ENCODE measurements around the gene PCDH9.

The PCDH9 gene

DNA sequence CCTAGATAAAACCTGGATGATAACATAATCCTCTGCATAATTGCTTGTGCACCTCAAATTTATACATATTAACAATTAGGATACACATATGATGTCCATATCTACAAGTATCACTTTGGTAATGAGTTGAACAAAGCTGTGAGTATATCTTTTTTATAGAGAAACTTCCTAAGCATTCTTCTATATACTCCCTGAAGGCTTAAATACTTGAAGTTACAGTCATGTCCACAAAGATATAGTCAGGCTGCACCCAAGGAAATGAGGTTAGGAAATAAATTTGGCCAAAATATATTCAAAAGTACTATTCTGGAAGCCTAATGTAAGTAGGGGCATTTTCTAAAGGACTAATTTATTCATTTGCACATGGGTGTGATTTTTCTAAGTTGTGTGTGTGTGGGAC is 761.5 kb downstream of the PCDH9 start:
- Histone ChIP-seq H2BK120ac (ENCODE audit: low read depth, low read length) (no peak overlapping the region), H3K18ac (ENCODE audit: low read depth in 1 of 2, low read length in 2 of 2) (no peak overlapping the region), H3K4ac (ENCODE audit: low read depth in 1 of 2, low read length in 2 of 2) (no peak overlapping the region), H2AK5ac (ENCODE audit: low read length, severe bottlenecking) (no peak overlapping the region), H3K4me3 (ENCODE audit: insufficient read depth in 1 of 2, low read depth in 1 of 2, low read length in 2 of 2) (no peak overlapping the region), H3K14ac (ENCODE audit: low read length in 2 of 2) (no peak overlapping the region), H2BK15ac (ENCODE audit: low read depth, poor library complexity, severe bottlenecking) (no peak overlapping the region), H2BK5ac (ENCODE audit: low read depth, low read length, poor library complexity, severe bottlenecking) (no peak overlapping the region), H3K9me3 (ENCODE audit: control insufficient read depth, low read length) (no peaks in the 10 kb centered on the region), H3K4me2 (ENCODE audit: low read length, poor library complexity, severe bottlenecking) (no peak overlapping the region), H3K23ac (ENCODE audit: low read length in 2 of 2) (no peak overlapping the region), H2AFZ (ENCODE audit: low read depth, low read length) (no peak overlapping the region), H3K36me3 (ENCODE audit: control insufficient read depth in 1 of 2, insufficient read depth in 2 of 2, low read depth in 1 of 2, low read length in 2 of 2) (no peaks in the 10 kb centered on the region), H2BK12ac (ENCODE audit: low read length in 2 of 2) (no peak overlapping the region), H4K8ac (ENCODE audit: low read length) (no peak overlapping the region), H3K27ac (ENCODE audit: low read length, poor library complexity, severe bottlenecking) (no peak overlapping the region), H3K4me1 (ENCODE audit: control insufficient read depth, insufficient read depth, low read depth, low read length) (no peaks in the 10 kb centered on the region), H3K27me3 (ENCODE audit: control insufficient read depth in 1 of 2, insufficient read depth in 1 of 2, low read length in 2 of 2) (no peaks in the 10 kb centered on the region), H3K9ac (ENCODE audit: low read length) (no peak overlapping the region), H3K79me1 (replicated peaks; ENCODE audit: low read length, poor library complexity, severe bottlenecking) (no peaks in the 10 kb centered on the region), H4K91ac (ENCODE audit: low read length) (no peak overlapping the region)
- no peak for DNase-seq

DNA sequence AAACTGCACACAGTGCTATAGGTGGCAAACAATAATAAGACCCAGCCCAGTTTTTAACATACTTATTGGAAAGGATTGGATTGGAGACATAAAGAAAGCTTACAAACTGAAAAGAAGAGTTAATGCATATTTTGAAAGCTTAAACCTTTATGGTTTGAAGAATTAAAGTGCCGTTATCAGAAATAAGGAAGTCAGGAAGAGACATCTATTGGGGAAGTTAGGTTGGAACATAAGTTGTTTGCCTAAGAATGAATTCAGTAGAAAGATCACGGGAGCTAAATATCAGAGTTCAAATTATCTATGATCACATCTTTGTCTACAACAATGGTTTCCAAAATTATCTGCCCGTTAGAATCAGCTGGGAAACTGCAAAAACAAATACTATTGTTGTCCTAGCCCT is 767.9 kb downstream of the PCDH9 start:
- H2BK15ac ChIP-seq (ENCODE audit: low read depth, poor library complexity, severe bottlenecking), result no peak overlapping the region
- no peaks in the 10 kb centered on the region for H3K36me3 ChIP-seq (ENCODE audit: control insufficient read depth in 1 of 2, insufficient read depth in 2 of 2, low read depth in 1 of 2, low read length in 2 of 2)
- H3K9ac ChIP-seq (ENCODE audit: low read length), result no peak overlapping the region
- no peak overlapping the region for H2AFZ ChIP-seq (ENCODE audit: low read depth, low read length)
- H3K9me3 ChIP-seq (ENCODE audit: control insufficient read depth, low read length), result no peaks in the 10 kb centered on the region
- no peak overlapping the region for H2BK120ac ChIP-seq (ENCODE audit: low read depth, low read length)
- H4K91ac ChIP-seq (ENCODE audit: low read length), result no peak overlapping the region
- DNase-seq, result no peak
- no peak overlapping the region for H3K23ac ChIP-seq (ENCODE audit: low read length in 2 of 2)
- no peak overlapping the region for H3K4ac ChIP-seq (ENCODE audit: low read depth in 1 of 2, low read length in 2 of 2)
- no peak overlapping the region for H2BK12ac ChIP-seq (ENCODE audit: low read length in 2 of 2)
- no peak overlapping the region for H3K27ac ChIP-seq (ENCODE audit: low read length, poor library complexity, severe bottlenecking)
- H4K8ac ChIP-seq (ENCODE audit: low read length), result no peak overlapping the region
- no peaks in the 10 kb centered on the region for H3K4me1 ChIP-seq (ENCODE audit: control insufficient read depth, insufficient read depth, low read depth, low read length)
- H3K27me3 ChIP-seq (ENCODE audit: control insufficient read depth in 1 of 2, insufficient read depth in 1 of 2, low read length in 2 of 2), result no peaks in the 10 kb centered on the region
- H3K4me2 ChIP-seq (ENCODE audit: low read length, poor library complexity, severe bottlenecking), result no peak overlapping the region
- no peak overlapping the region for H3K14ac ChIP-seq (ENCODE audit: low read length in 2 of 2)
- H2AK5ac ChIP-seq (ENCODE audit: low read length, severe bottlenecking), result no peak overlapping the region
- H3K4me3 ChIP-seq (ENCODE audit: insufficient read depth in 1 of 2, low read depth in 1 of 2, low read length in 2 of 2), result no peak overlapping the region
- WGBS, result 97% methylated on average over 2 of the region's 3 CpGs
- H3K18ac ChIP-seq (ENCODE audit: low read depth in 1 of 2, low read length in 2 of 2), result no peak overlapping the region
- no peak overlapping the region for H2BK5ac ChIP-seq (ENCODE audit: low read depth, low read length, poor library complexity, severe bottlenecking)
- no peaks in the 10 kb centered on the region for H3K79me1 ChIP-seq (replicated peaks; ENCODE audit: low read length, poor library complexity, severe bottlenecking)

DNA sequence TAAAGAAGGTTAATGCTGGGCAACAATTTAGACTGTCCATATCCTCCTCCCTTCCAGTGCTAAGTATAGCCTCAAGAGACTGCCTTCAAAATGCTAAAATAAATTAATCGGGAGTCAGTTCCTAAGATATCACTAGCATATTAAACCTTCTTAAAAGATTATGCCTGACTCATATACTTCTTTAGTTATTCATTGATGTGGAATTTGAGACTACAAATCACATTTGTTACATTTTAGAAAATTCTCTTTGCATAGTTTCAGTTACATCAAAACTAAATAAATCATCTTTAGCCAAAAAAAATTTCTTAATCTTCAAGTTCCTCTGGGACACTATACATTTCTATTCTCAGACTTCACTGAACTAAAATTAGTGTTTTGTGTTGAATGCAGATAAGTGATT is 769.1 kb downstream of the PCDH9 start:
- no peak for DNase-seq
- Histone ChIP-seq H2BK5ac (ENCODE audit: low read depth, low read length, poor library complexity, severe bottlenecking) (no peak overlapping the region), H3K4me3 (ENCODE audit: insufficient read depth in 1 of 2, low read depth in 1 of 2, low read length in 2 of 2) (no peak overlapping the region), H3K79me1 (replicated peaks; ENCODE audit: low read length, poor library complexity, severe bottlenecking) (no peaks in the 10 kb centered on the region), H3K36me3 (ENCODE audit: control insufficient read depth in 1 of 2, insufficient read depth in 2 of 2, low read depth in 1 of 2, low read length in 2 of 2) (no peaks in the 10 kb centered on the region), H3K18ac (ENCODE audit: low read depth in 1 of 2, low read length in 2 of 2) (no peak overlapping the region), H3K4ac (ENCODE audit: low read depth in 1 of 2, low read length in 2 of 2) (no peak overlapping the region), H2AK5ac (ENCODE audit: low read length, severe bottlenecking) (no peak overlapping the region), H2BK15ac (ENCODE audit: low read depth, poor library complexity, severe bottlenecking) (no peak overlapping the region), H3K14ac (ENCODE audit: low read length in 2 of 2) (no peak overlapping the region), H3K9me3 (ENCODE audit: control insufficient read depth, low read length) (no peaks in the 10 kb centered on the region), H4K8ac (ENCODE audit: low read length) (no peak overlapping the region), H2BK12ac (ENCODE audit: low read length in 2 of 2) (no peak overlapping the region), H3K27me3 (ENCODE audit: control insufficient read depth in 1 of 2, insufficient read depth in 1 of 2, low read length in 2 of 2) (no peaks in the 10 kb centered on the region), H2AFZ (ENCODE audit: low read depth, low read length) (no peak overlapping the region), H3K4me1 (ENCODE audit: control insufficient read depth, insufficient read depth, low read depth, low read length) (no peaks in the 10 kb centered on the region), H3K27ac (ENCODE audit: low read length, poor library complexity, severe bottlenecking) (no peak overlapping the region), H4K91ac (ENCODE audit: low read length) (no peak overlapping the region), H3K9ac (ENCODE audit: low read length) (no peak overlapping the region), H3K23ac (ENCODE audit: low read length in 2 of 2) (no peak overlapping the region), H3K4me2 (ENCODE audit: low read length, poor library complexity, severe bottlenecking) (no peak overlapping the region), H2BK120ac (ENCODE audit: low read depth, low read length) (no peak overlapping the region)
- no CpG with 5 or more reads among the region's 1 CpG for WGBS

DNA sequence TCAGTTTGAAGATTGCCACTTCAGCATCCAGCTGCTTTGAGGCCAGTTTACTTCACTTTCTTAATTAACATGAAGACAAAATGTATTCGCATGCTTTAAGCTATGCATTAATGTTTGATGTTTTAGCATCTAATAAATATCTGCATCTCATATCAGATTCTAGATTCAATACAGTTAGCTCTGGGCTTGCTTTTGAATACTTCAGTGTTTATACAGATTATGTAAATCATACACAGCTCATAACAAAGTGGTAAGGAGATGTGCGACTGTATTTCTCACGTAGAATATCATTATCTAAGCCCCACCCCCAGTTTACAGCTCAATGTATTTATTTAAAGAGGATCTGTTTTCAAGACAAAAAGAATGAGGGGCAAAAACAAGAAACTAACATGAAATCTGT is 770.5 kb downstream of the PCDH9 start:
- no CpG with 5 or more reads among the region's 3 CpGs for WGBS
- no peak overlapping the region for H4K91ac ChIP-seq (ENCODE audit: low read length)
- no peak overlapping the region for H2AFZ ChIP-seq (ENCODE audit: low read depth, low read length)

More for the DNA sequence above, 770.5 kb downstream of the PCDH9 start:
- H3K79me1 ChIP-seq (replicated peaks; ENCODE audit: low read length, poor library complexity, severe bottlenecking), result no peaks in the 10 kb centered on the region
- no peak overlapping the region for H3K4me2 ChIP-seq (ENCODE audit: low read length, poor library complexity, severe bottlenecking)
- H2AK5ac ChIP-seq (ENCODE audit: low read length, severe bottlenecking), result no peak overlapping the region
- H3K18ac ChIP-seq (ENCODE audit: low read depth in 1 of 2, low read length in 2 of 2), result no peak overlapping the region
- no peak overlapping the region for H3K14ac ChIP-seq (ENCODE audit: low read length in 2 of 2)
- no peak overlapping the region for H2BK120ac ChIP-seq (ENCODE audit: low read depth, low read length)
- no peak overlapping the region for H4K8ac ChIP-seq (ENCODE audit: low read length)
- no peak overlapping the region for H3K27ac ChIP-seq (ENCODE audit: low read length, poor library complexity, severe bottlenecking)
- no peak overlapping the region for H3K4me3 ChIP-seq (ENCODE audit: insufficient read depth in 1 of 2, low read depth in 1 of 2, low read length in 2 of 2)
- no peak overlapping the region for H2BK5ac ChIP-seq (ENCODE audit: low read depth, low read length, poor library complexity, severe bottlenecking)
- no peak overlapping the region for H3K23ac ChIP-seq (ENCODE audit: low read length in 2 of 2)
- no peaks in the 10 kb centered on the region for H3K9me3 ChIP-seq (ENCODE audit: control insufficient read depth, low read length)
- H2BK12ac ChIP-seq (ENCODE audit: low read length in 2 of 2), result no peak overlapping the region
- H3K4ac ChIP-seq (ENCODE audit: low read depth in 1 of 2, low read length in 2 of 2), result no peak overlapping the region
- no peaks in the 10 kb centered on the region for H3K4me1 ChIP-seq (ENCODE audit: control insufficient read depth, insufficient read depth, low read depth, low read length)
- no peak overlapping the region for H2BK15ac ChIP-seq (ENCODE audit: low read depth, poor library complexity, severe bottlenecking)
- no peaks in the 10 kb centered on the region for H3K27me3 ChIP-seq (ENCODE audit: control insufficient read depth in 1 of 2, insufficient read depth in 1 of 2, low read length in 2 of 2)
- no peaks in the 10 kb centered on the region for H3K36me3 ChIP-seq (ENCODE audit: control insufficient read depth in 1 of 2, insufficient read depth in 2 of 2, low read depth in 1 of 2, low read length in 2 of 2)
- no peak for DNase-seq
- H3K9ac ChIP-seq (ENCODE audit: low read length), result no peak overlapping the region
